Parathyroid adenoma (tissue), 2 donors: Measurements from ENCODE around the gene TNK2.
"Not testable (repeated sequence)": the region's sequence is repeated elsewhere in the genome, so short reads cannot be mapped to it uniquely, and the experiment has no call there.

ENCODE experiments used
- H2AFZ ChIP-seq: fragments of 300-600 bp; sonication (generic); one replicate; pipeline ENCODE4 v1.7.0; 2017; ENCODE audit warnings: antibody characterized with exemption, mild to moderate bottlenecking
- H3K27ac ChIP-seq: fragments of 300-600 bp; sonication (generic); one replicate; pipeline ENCODE4 v1.7.0; 2017
- H3K27me3 ChIP-seq: fragments of 300-600 bp; sonication (generic); one replicate; pipeline ENCODE4 v1.7.0; 2017; ENCODE audit warnings: low read length; ENCODE audit not compliant: control insufficient read depth, insufficient read depth
- H3K36me3 ChIP-seq: fragments of 300-600 bp; sonication (generic); one replicate; pipeline ENCODE4 v1.7.0; 2017; ENCODE audit warnings: low read length; ENCODE audit not compliant: control insufficient read depth, insufficient read depth
- H3K4me1 ChIP-seq: fragments of 300-600 bp; sonication (generic); one replicate; pipeline ENCODE4 v1.7.0; 2017; ENCODE audit warnings: control low read depth
- H3K4me2 ChIP-seq: fragments of 300-600 bp; sonication (generic); one replicate; pipeline ENCODE4 v1.7.0; 2017; ENCODE audit warnings: low read length
- H3K4me3 ChIP-seq: fragments of 300-600 bp; sonication (generic); one replicate; pipeline ENCODE4 v1.7.0; 2017; ENCODE audit warnings: low read depth, low read length
- H3K79me2 ChIP-seq: fragments of 300-600 bp; sonication (generic); one replicate; pipeline ENCODE4 v1.7.0; 2017; ENCODE audit warnings: control low read depth
- H3K9ac ChIP-seq: fragments of 300-600 bp; sonication (generic); one replicate; pipeline ENCODE4 v1.7.0; 2017; ENCODE audit warnings: mild to moderate bottlenecking
- H3K9me3 ChIP-seq: fragments of 300-600 bp; sonication (generic); one replicate; pipeline ENCODE4 v1.7.0; 2017; ENCODE audit warnings: low read length; ENCODE audit not compliant: control insufficient read depth
- TF ChIP-seq, protein P1 (sequence below): fragments of 300-600 bp; sonication (generic); IDR thresholded peaks from one replicate; pipeline ENCODE4 v1.7.0; 2017; ENCODE audit warnings: antibody characterized with exemption, mild to moderate bottlenecking
- donor health status: primary hyperparathyroidism.

Gene TNK2

DNA sequence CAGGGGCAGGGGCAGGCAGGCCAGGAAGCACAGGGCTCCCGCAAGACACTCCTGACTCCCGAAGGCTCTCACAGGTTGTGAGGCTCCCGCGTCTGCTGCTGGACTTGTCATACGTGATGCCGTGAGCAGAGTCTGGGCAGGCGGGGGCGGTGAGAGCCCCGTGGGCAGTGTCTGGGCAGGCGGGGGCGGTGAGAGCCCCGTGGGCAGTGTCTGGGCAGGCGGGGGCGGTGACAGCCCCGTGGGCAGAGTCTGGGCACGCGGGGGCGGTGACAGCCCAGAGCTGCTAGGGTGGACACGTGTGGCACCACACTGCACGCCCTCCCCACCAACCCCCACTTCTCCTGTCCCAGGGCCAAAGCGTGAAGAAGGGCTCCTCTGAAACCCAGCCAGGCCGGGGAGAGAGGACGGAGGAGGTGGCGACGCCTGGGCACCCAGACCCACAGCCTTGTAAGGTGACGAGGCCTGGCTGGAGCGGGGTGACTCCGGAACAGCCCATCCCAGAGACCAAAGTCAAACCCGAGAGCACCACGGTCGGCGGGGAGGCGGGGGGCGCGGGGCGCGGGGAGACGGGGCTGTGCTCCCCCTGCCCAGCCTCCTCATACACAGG lies 35.0 kb downstream of the TNK2 start:
- Histone ChIP-seq H3K9me3 (no peaks in the 10 kb centered on the region), H3K4me2 (no peak overlapping the region), H3K79me2 (no peaks in the 10 kb centered on the region), H3K4me3 (no peak overlapping the region), H2AFZ (no peak overlapping the region), H3K9ac (no peak overlapping the region), H3K36me3 (no peaks in the 10 kb centered on the region), H3K27ac (no peak overlapping the region), H3K4me1 (no peaks in the 10 kb centered on the region), H3K27me3 (no peaks in the 10 kb centered on the region)
- TF ChIP-seq, protein P1, sequence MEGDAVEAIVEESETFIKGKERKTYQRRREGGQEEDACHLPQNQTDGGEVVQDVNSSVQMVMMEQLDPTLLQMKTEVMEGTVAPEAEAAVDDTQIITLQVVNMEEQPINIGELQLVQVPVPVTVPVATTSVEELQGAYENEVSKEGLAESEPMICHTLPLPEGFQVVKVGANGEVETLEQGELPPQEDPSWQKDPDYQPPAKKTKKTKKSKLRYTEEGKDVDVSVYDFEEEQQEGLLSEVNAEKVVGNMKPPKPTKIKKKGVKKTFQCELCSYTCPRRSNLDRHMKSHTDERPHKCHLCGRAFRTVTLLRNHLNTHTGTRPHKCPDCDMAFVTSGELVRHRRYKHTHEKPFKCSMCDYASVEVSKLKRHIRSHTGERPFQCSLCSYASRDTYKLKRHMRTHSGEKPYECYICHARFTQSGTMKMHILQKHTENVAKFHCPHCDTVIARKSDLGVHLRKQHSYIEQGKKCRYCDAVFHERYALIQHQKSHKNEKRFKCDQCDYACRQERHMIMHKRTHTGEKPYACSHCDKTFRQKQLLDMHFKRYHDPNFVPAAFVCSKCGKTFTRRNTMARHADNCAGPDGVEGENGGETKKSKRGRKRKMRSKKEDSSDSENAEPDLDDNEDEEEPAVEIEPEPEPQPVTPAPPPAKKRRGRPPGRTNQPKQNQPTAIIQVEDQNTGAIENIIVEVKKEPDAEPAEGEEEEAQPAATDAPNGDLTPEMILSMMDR, result no peak

DNA sequence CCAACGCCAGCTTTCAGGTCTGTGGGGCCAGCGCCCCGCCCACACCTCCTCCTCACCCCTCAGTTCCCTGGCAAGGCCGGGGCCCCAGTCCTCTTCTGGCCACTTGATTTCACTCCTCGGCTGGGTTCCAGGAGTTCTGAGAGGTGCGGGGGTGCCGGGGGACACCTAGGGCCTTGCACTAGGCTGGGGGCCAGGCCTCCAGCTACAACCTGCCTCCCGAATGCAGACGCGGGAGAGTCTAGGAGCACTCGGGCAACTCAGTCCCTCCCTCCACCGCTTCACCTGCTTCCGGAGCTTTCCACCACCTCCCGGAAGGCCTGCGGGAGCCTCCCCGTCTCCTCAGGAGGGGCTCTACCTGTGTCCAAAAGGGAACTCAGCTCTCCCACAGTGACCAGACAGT lies 35.6 kb downstream of the TNK2 start:
- Histone ChIP-seq H2AFZ (no peak overlapping the region), H3K27ac (no peak overlapping the region), H3K4me3 (no peak overlapping the region), H3K9ac (no peak overlapping the region), H3K79me2 (no peaks in the 10 kb centered on the region), H3K36me3 (no peaks in the 10 kb centered on the region), H3K27me3 (no peaks in the 10 kb centered on the region), H3K9me3 (no peaks in the 10 kb centered on the region), H3K4me2 (no peak overlapping the region), H3K4me1 (no peaks in the 10 kb centered on the region)
- TF ChIP-seq, protein P1, result no peak

DNA sequence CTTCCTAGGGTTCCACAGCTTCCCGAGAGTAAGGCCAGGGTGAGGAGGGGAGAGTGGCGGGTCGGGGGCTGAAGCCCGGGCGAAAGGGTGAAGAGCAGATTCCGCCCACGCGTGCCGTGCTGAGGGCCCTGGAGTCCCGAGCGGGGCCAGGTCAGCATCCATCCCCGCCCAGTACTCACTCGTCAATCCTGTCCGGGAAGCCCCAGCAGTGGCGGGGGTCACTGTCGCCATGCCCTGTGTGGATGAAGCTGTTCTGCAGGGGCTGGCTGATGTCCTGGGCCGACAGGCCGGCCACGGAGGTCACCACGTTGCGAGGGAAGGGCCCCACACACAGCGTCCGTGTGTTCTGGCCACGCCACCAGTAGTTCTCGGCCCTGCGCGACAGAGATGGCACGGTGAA lies 36.3 kb downstream of the TNK2 start:
- TF ChIP-seq, protein P1, result no peak
- no peaks in the 10 kb centered on the region for H3K79me2 ChIP-seq
- no peaks in the 10 kb centered on the region for H3K27me3 ChIP-seq
- no peak overlapping the region for H3K9ac ChIP-seq
- no peak overlapping the region for H2AFZ ChIP-seq
- H3K36me3 ChIP-seq, result no peaks in the 10 kb centered on the region
- H3K4me3 ChIP-seq, result no peak overlapping the region
- no peak overlapping the region for H3K4me2 ChIP-seq
- no peaks in the 10 kb centered on the region for H3K9me3 ChIP-seq
- no peak overlapping the region for H3K27ac ChIP-seq
- no peaks in the 10 kb centered on the region for H3K4me1 ChIP-seq

DNA sequence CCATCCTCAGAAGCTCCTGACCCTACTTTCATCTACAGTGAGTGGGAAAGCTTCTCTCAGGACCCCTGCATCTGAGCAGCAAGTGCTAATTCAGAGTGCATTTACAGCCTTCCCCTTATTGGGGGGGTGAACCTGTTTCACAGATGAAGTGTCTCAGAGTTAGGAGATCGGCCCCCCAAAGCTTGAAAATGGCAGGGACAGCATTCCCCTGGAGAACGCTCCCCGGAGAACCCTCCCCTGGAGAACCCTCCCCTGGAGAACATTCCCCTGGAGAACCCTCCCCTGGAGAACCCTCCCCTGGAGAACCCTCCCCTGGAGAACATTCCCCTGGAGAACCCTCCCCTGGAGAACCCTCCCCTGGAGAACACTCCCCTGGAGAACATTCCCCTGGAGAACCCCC lies 36.7 kb downstream of the TNK2 start:
- not testable (repeated sequence) for H3K79me2 ChIP-seq, H3K9me3 ChIP-seq, H3K36me3 ChIP-seq

DNA sequence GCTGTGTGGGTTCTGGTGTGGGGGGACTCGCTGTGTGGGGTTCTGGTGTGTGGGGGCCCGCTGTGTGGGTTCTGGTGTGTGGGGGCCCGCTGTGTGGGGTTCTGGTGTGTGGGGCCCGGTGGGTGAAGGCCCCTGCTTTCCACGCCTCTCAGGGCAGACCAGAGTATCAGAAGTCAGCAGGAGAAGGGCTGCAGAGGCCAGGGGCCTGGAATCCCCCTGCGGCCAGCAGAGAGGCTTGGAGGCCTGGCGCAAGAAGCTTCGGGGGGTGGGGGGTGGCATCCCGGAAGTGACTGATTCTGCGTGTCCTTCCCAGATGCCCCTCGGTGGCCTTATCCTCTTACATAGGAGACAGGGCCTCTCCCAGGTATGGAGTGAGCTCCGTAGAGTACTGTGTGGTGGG lies 37.4 kb downstream of the TNK2 start:
- Histone ChIP-seq H3K4me2 (no peak overlapping the region), H3K9me3 (no peaks in the 10 kb centered on the region), H3K27ac (no peak overlapping the region), H3K4me3 (no peak overlapping the region), H3K4me1 (no peaks in the 10 kb centered on the region), H3K9ac (no peak overlapping the region), H3K27me3 (no peaks in the 10 kb centered on the region), H2AFZ (no peak overlapping the region), H3K36me3 (no peaks in the 10 kb centered on the region), H3K79me2 (no peaks in the 10 kb centered on the region)
- TF ChIP-seq, protein P1, result no peak

More for the DNA sequence above, 36.7 kb downstream of the TNK2 start:
- H2AFZ ChIP-seq, H3K4me3 ChIP-seq, H3K9ac ChIP-seq, H3K27ac ChIP-seq, H3K4me2 ChIP-seq, H3K27me3 ChIP-seq, H3K4me1 ChIP-seq: not testable (repeated sequence)
